HepG2 (cell line): ENCODE measurements around the gene RAB6A. TPM values are rescaled to one million over a fixed set of nuclear protein-coding genes. Genes with fewer than 3 reads are reported as not detected.

Experiments used
- CBX2 ChIP-seq, 2 experiments: fragments of 200-600 bp in 1 of 2; sonication (generic); formaldehyde crosslinking in 1 of 2; IDR thresholded peaks; 2 replicates each; pipeline versions ENCODE4 v1.7.0 to v1.8.1; 2018 to 2022; ENCODE audit warnings: low read depth in 2 of 2, low read length in 1 of 2, mild to moderate bottlenecking in 1 of 2, missing genetic modification reagents in 1 of 2
- CCDC6 ChIP-seq: sonication (generic); formaldehyde crosslinking; IDR thresholded peaks from 2 replicates; pipeline ENCODE4 v1.8.1; 2022; ENCODE audit warnings: mild to moderate bottlenecking, missing genetic modification reagents, moderate library complexity
- JUN ChIP-seq: sonication (generic); formaldehyde crosslinking; IDR thresholded peaks from 2 replicates; pipeline ENCODE4 v1.4.0; 2020; ENCODE audit warnings: mild to moderate bottlenecking, missing genetic modification reagents
- KLF11 ChIP-seq: IDR thresholded peaks from 2 replicates; pipeline ENCODE4 v1.6.1; 2016; ENCODE audit warnings: missing compliant biosample characterization
- NCOR1 ChIP-seq: fragments of 200-600 bp; sonication (generic); IDR thresholded peaks from 2 replicates; pipeline ENCODE4 v1.7.0; 2017; ENCODE audit warnings: antibody characterized with exemption, low read length, borderline replicate concordance
- NFIC ChIP-seq: IDR thresholded peaks from 2 replicates; pipeline ENCODE4 v1.6.1; 2012; ENCODE audit warnings: mild to moderate bottlenecking, low read length, inconsistent platforms
- NONO ChIP-seq, 2 experiments: fragments of 450-650 bp in 1 of 2; sonication (generic) in 1 of 2; formaldehyde crosslinking in 1 of 2; IDR thresholded peaks in 1 of 2; conservative IDR thresholded peaks in 1 of 2; 2 replicates each; pipeline versions ENCODE4 v1.6.1 to v1.8.0; 2017 to 2022; ENCODE audit warnings: mild to moderate bottlenecking in 1 of 2, missing genetic modification reagents in 1 of 2, moderate library complexity in 1 of 2
- NR2F1 ChIP-seq, 2 experiments: fragments of 450-650 bp in 1 of 2; formaldehyde crosslinking in 1 of 2; IDR thresholded peaks; 2 replicates each; pipeline versions ENCODE4 v1.5.0 to v1.6.1; 2016 to 2020; ENCODE audit warnings: mild to moderate bottlenecking in 1 of 2, missing compliant biosample characterization in 1 of 2, missing genetic modification reagents in 1 of 2, moderate library complexity in 1 of 2
- NR2F2 ChIP-seq: IDR thresholded peaks from 2 replicates; pipeline ENCODE4 v1.6.1; 2012; ENCODE audit warnings: low read depth, inconsistent platforms, borderline replicate concordance
- ONECUT2 ChIP-seq: sonication (generic); formaldehyde crosslinking; IDR thresholded peaks from 2 replicates; pipeline ENCODE4 v1.4.0; 2020; ENCODE audit warnings: missing genetic modification reagents
- PLRG1 ChIP-seq: fragments of 450-650 bp; conservative IDR thresholded peaks from 2 replicates; pipeline ENCODE4 v1.6.1; 2016
- POLR2G ChIP-seq: fragments of 200-400 bp; formaldehyde crosslinking; IDR thresholded peaks from 2 replicates; pipeline ENCODE4 v1.6.1; 2018; ENCODE audit warnings: mild to moderate bottlenecking, low read depth, low read length, moderate library complexity
- RORA ChIP-seq: sonication (generic); formaldehyde crosslinking; IDR thresholded peaks from 2 replicates; pipeline ENCODE4 v1.5.0; 2020; ENCODE audit warnings: mild to moderate bottlenecking, missing genetic modification reagents, moderate library complexity
- SIN3A ChIP-seq: IDR thresholded peaks from 2 replicates; pipeline ENCODE4 v1.6.1; 2011; ENCODE audit warnings: low read depth, mild to moderate bottlenecking, control low read depth, low read length, borderline replicate concordance
- STAT5B ChIP-seq: sonication (generic); formaldehyde crosslinking; IDR thresholded peaks from 2 replicates; pipeline ENCODE4 v1.4.0; 2020; ENCODE audit warnings: missing genetic modification reagents
- ZFP36L2 ChIP-seq: sonication (generic); formaldehyde crosslinking; IDR thresholded peaks from 2 replicates; pipeline ENCODE4 v1.4.0; 2020; ENCODE audit warnings: missing genetic modification reagents
- ZFP37 ChIP-seq: sonication (generic); formaldehyde crosslinking; IDR thresholded peaks from 2 replicates; pipeline ENCODE4 v1.4.0; 2020; ENCODE audit warnings: missing genetic modification reagents, borderline replicate concordance
- ZNF569 ChIP-seq: sonication (generic); formaldehyde crosslinking; IDR thresholded peaks from 2 replicates; pipeline ENCODE4 v1.5.0; 2020; ENCODE audit warnings: mild to moderate bottlenecking, missing genetic modification reagents, moderate library complexity, borderline replicate concordance
- ZNF646 ChIP-seq: sonication (generic); formaldehyde crosslinking; IDR thresholded peaks from 2 replicates; pipeline ENCODE4 v1.9.0; 2021; ENCODE audit warnings: mild to moderate bottlenecking, missing genetic modification reagents
- ZNF678 ChIP-seq: sonication (generic); formaldehyde crosslinking; IDR thresholded peaks from 2 replicates; pipeline ENCODE4 v1.4.0; 2020; ENCODE audit warnings: mild to moderate bottlenecking, missing genetic modification reagents
- ZNF816 ChIP-seq: sonication (generic); formaldehyde crosslinking; IDR thresholded peaks from 2 replicates; pipeline ENCODE4 v1.8.0; 2022; ENCODE audit warnings: missing genetic modification reagents, mild to moderate bottlenecking, borderline replicate concordance
- polyA plus RNA-seq, 8 experiments: library from polyadenylated mRNA; depleted of rRNA in 3 of 8; stranded (reverse) in 7 of 8; unstranded in 1 of 8; fragments of >200 nt; fragmentation: Illumina TruSeq in 4 of 8; extraction: Trizol in 4 of 8; gene quantifications; 2 replicates each; pipeline versions ENCODE4 v1.2.1 to v1.2.3, GENCODE V29; 2011 to 2016; ENCODE audit warnings: low read depth in 4 of 8, missing spikeins in 1 of 8, mixed read lengths in 1 of 8; ENCODE audit not compliant: insufficient read depth in 1 of 8
- total RNA-seq, 5 experiments: library from RNA; depleted of rRNA; stranded (reverse); fragments of >200 nt; fragmentation: Illumina TruSeq; extraction: Trizol; gene quantifications; 2 replicates each; pipeline ENCODE4 v1.2.3, GENCODE V29; 2016; ENCODE audit warnings: low read depth in 1 of 5

Gene RAB6A
- total and polyA plus RNA-seq, 2 of the 13 experiments (the other 11 are each of a cell fraction or from before 2014, with no cell fraction given): 74.3 to 121 TPM

DNA sequence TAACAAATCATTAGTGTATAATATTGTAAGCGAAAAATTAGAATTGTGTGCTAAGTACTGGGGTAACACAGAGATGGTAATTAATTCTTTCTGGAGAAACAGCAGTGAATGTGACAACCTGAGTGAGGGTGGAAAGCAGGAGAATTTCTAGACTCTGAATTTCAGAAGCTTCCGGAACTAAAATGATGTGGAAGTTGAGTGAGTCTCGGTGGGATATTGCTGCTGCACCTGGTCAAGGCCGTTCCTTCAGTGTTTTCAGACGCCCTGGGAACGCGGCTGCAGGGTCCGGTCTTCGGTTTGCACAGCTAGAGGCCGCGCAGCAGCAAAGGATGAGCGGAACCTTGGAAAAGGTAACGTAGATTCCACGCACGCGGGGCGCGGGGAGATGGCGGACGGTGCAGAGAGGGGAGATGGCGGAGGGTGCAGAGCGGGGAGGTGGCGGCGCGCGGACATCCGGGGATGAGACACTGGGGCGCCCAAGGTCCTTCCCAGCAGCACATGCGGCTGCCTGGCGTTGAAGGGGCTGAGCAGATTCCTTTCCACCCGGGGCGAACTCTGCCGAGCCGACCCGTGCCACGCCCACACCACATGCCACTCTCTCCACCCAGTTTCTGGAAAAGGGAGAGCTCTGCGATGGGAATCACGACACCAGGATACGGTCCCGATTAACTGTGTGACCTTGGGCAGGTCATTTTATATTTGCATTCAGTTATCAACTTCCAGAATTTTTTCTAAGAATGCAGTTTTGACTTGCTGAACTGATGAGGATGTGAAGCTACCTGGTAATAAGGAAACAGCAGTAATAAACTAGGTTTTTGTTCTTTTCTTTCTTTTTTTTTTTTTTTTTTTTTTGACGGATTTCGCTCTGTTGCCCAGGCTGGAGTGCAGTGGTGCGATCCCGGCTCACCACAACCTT, 27.0 kb upstream of the RAB6A start, which contains the start of gene MRPL48 (continued):
- TF ChIP-seq SIN3A: peak; percentile 81; the same call in 1 of the 2 replicates
- no peak for TF ChIP-seq NFIC
- 0 out of 2 replicates have a peak, but pooled peaks have one; percentile 67 for TF ChIP-seq ZNF646 (CRISPR knock-in tag)
- TF ChIP-seq KLF11 (CRISPR knock-in tag): 0 out of 2 replicates have a peak, but pooled peaks have one; percentile 51
- TF ChIP-seq ZFP37 (CRISPR knock-in tag): 0 out of 2 replicates have a peak, but pooled peaks have one; percentile 31
- no peak for TF ChIP-seq CBX2 (IDR thresholded peaks at IDR 0.05; ENCODE audit: low read depth, low read length)
- 0 out of 2 replicates have a peak, but pooled peaks have one; percentile 50 for TF ChIP-seq CBX2 (CRISPR knock-in tag; IDR thresholded peaks at IDR 0.05; ENCODE audit: low read depth)
- TF ChIP-seq JUN: peak; percentile 71; the same call in 1 of the 2 replicates
- 0 out of 2 replicates have a peak, but pooled peaks have one; percentile 37 for TF ChIP-seq ONECUT2 (CRISPR knock-in tag)
- peak in 1 of 2 experiments; percentile 12; a peak in 1 of 4 replicates for TF ChIP-seq NR2F1 (CRISPR knock-in tag; IDR thresholded peaks at IDR 0.05)
- TF ChIP-seq NCOR1: peak; percentile 84; the same call in 1 of the 2 replicates
- TF ChIP-seq NR2F2: no peak
- no peak for TF ChIP-seq ZFP36L2
- TF ChIP-seq STAT5B (CRISPR knock-in tag): no peak
- TF ChIP-seq ZNF678 (CRISPR knock-in tag): no peak
- no peak for TF ChIP-seq NONO (IDR thresholded peaks at IDR 0.05)
- TF ChIP-seq NONO (CRISPR knock-in tag; conservative IDR thresholded peaks at IDR 0.05): peak; percentile 95
- peak; percentile 69; the same call in 1 of the 2 replicates for TF ChIP-seq RORA
- TF ChIP-seq ZNF816 (CRISPR knock-in tag): peak; percentile 96; the same call in 1 of the 2 replicates
- no peak for TF ChIP-seq PLRG1
- peak; percentile 93 for TF ChIP-seq POLR2G
- no peak; the same call in 1 of the 2 replicates for TF ChIP-seq CCDC6 (CRISPR knock-in tag)
- TF ChIP-seq ZNF569 (CRISPR knock-in tag): no peak
